HCT116 (cell line): ENCODE results near the gene MLLT11. TPM values are rescaled to one million over a fixed set of nuclear protein-coding genes. Genes with fewer than 3 reads are reported as not detected.
A peak's percentile ranks its signal among the peaks of the same experiment; 100 is the strongest.

ENCODE experiments used
- ATAC-seq: fragments of 200-7000 bp; cut with Tn5 transposase; 2 replicates; pipeline ENCODE4 v1.9.1; 2020; ENCODE audit warnings: mild to moderate bottlenecking, moderate library complexity
- BruUV-seq: library from RNA; stranded (reverse); fragments of 400-500 nt; replicated peaks from 2 replicates; lab custom pipeline; 2021; lab: Mats Ljungman, UMichigan
- CTCF ChIA-PET: fragments of 300-600 bp; sonication (Branson Sonifier 250); formaldehyde crosslinking; loops from one replicate; lab custom pipeline; 2021; ENCODE audit warnings: antibody characterized with exemption; lab: Charles Lee
- POLR2A ChIA-PET: fragments of 300-600, 350-600 bp; sonication (Branson Sonifier 250); formaldehyde crosslinking; loops from one replicate; lab custom pipeline; 2021; ENCODE audit warnings: antibody characterized with exemption; lab: Charles Lee
- RAD21 ChIA-PET, 2 experiments: fragments of 300-600 bp; sonication (Branson Sonifier 250); formaldehyde crosslinking; loops; one replicate each; lab custom pipeline; 2023; ENCODE audit warnings: low total read pairs in 2 of 2; ENCODE audit not compliant: uncharacterized antibody in 2 of 2, unreplicated experiment in 2 of 2, low non-redundant PET in 1 of 2; lab: Charles Lee
- DNase-seq: peaks from one replicate; pipeline ENCODE4 v3.0.0-alpha.2; 2010; ENCODE audit warnings: low read depth, low spot score
- H2AFZ ChIP-seq: fragments of 200-600 bp; shearing (Covaris generic), sonication (generic); 2 replicates; pipeline ENCODE4 v1.6.1; 2017; ENCODE audit warnings: low read depth, mixed run types, mixed read lengths, antibody characterized with exemption, low read length; ENCODE audit not compliant: poor library complexity, severe bottlenecking
- H3K27ac ChIP-seq: 2 replicates; pipeline ENCODE4 v1.5.1; 2012; ENCODE audit warnings: low read depth, low read length
- H3K27me3 ChIP-seq: fragments of 200-600 bp; sonication (generic); 2 replicates; pipeline ENCODE4 v1.6.1; 2016; ENCODE audit warnings: mixed run types, low read length, mixed read lengths; ENCODE audit not compliant: insufficient read depth
- H3K36me3 ChIP-seq, 2 experiments: fragments of 200-500 bp in 1 of 2; fragments of 200-600 bp in 1 of 2; sonication (Bioruptor generic) in 1 of 2; sonication (generic) in 1 of 2; 2 replicates each; pipeline versions ENCODE4 v1.5.1 to v1.6.1; 2014 to 2016; ENCODE audit warnings: low read length in 2 of 2, inconsistent platforms in 1 of 2, mixed read lengths in 1 of 2, mixed run types in 1 of 2; ENCODE audit not compliant: insufficient read depth in 2 of 2, control insufficient read depth in 1 of 2
- H3K4me1 ChIP-seq, 2 experiments: fragments of 200-600 bp in 1 of 2; sonication (generic) in 1 of 2; 2 replicates each; pipeline versions ENCODE4 v1.5.1 to v1.6.1; 2012 to 2017; ENCODE audit warnings: low read length in 2 of 2, inconsistent platforms in 1 of 2, mild to moderate bottlenecking in 1 of 2, mixed read lengths in 1 of 2, mixed run types in 1 of 2, moderate library complexity in 1 of 2; ENCODE audit not compliant: insufficient read depth in 2 of 2, control insufficient read depth in 1 of 2
- H3K4me2 ChIP-seq: fragments of 200-600 bp; sonication (generic); 2 replicates; pipeline ENCODE4 v1.6.1; 2017; ENCODE audit warnings: mixed run types, low read length, mixed read lengths
- H3K4me3 ChIP-seq, 2 experiments: fragments of 200-600 bp in 1 of 2; sonication (generic) in 1 of 2; replicated peaks in 1 of 2; 2 replicates each; pipeline ENCODE4 v1.5.1; 2011 to 2016; ENCODE audit warnings: low read length in 2 of 2, control low read depth in 1 of 2, low read depth in 1 of 2, mild to moderate bottlenecking in 1 of 2, mixed read lengths in 1 of 2, mixed run types in 1 of 2
- H3K79me2 ChIP-seq: fragments of 200-600 bp; sonication (generic); 2 replicates; pipeline ENCODE4 v1.6.1; 2017; ENCODE audit warnings: mild to moderate bottlenecking, mixed run types, low read length, moderate library complexity, mixed read lengths; ENCODE audit not compliant: insufficient read depth
- H3K9ac ChIP-seq: fragments of 200-600 bp; sonication (generic); 2 replicates; pipeline ENCODE4 v1.6.1; 2016; ENCODE audit warnings: low read length, mixed read lengths
- H3K9me2 ChIP-seq: fragments of 200-600 bp; sonication (generic), shearing (Covaris generic); 2 replicates; pipeline ENCODE4 v1.6.1; 2017; ENCODE audit warnings: mixed run types, mild to moderate bottlenecking, moderate library complexity; ENCODE audit not compliant: insufficient read depth
- H3K9me3 ChIP-seq, 2 experiments: fragments of 200-500 bp in 1 of 2; fragments of 200-600 bp in 1 of 2; sonication (Bioruptor generic) in 1 of 2; sonication (generic) in 1 of 2; 2 replicates each; pipeline ENCODE4 v1.6.1; 2014 to 2017; ENCODE audit warnings: low read length in 2 of 2, mixed read lengths in 2 of 2, inconsistent platforms in 1 of 2, low read depth in 1 of 2, mild to moderate bottlenecking in 1 of 2, mixed run types in 1 of 2, moderate library complexity in 1 of 2; ENCODE audit not compliant: control insufficient read depth in 1 of 2, insufficient read depth in 1 of 2
- H4K20me1 ChIP-seq: fragments of 200-600 bp; sonication (generic), shearing (Covaris generic); 2 replicates; pipeline ENCODE4 v1.6.1; 2017; ENCODE audit warnings: mixed run types, mild to moderate bottlenecking, moderate library complexity; ENCODE audit not compliant: insufficient read depth
- CEBPB ChIP-seq: IDR thresholded peaks from 2 replicates; pipeline ENCODE4 v1.6.1; 2012; ENCODE audit warnings: low read depth
- POLR2A ChIP-seq: IDR thresholded peaks from 2 replicates; pipeline ENCODE4 v1.7.0; 2011; ENCODE audit warnings: borderline replicate concordance; ENCODE audit not compliant: insufficient read depth, insufficient read length; ENCODE audit errors: extremely low read depth
- RAD21 ChIP-seq: IDR thresholded peaks from 2 replicates; pipeline ENCODE4 v1.6.1; 2012; ENCODE audit warnings: low read depth, mild to moderate bottlenecking
- SRF ChIP-seq: IDR thresholded peaks from 2 replicates; pipeline ENCODE4 v1.6.1; 2012; ENCODE audit warnings: low read depth
- YY1 ChIP-seq: IDR thresholded peaks from 2 replicates; pipeline ENCODE4 v1.6.1; 2011; ENCODE audit warnings: low read length, low read depth, moderate library complexity, mild to moderate bottlenecking; ENCODE audit not compliant: insufficient replicate concordance; ENCODE audit errors: extremely low read depth
- ZNF274 ChIP-seq: fragments of 200-500 bp; sonication (Bioruptor generic); IDR thresholded peaks from 2 replicates; pipeline ENCODE4 v1.6.1; 2014; ENCODE audit warnings: mild to moderate bottlenecking, low read depth, low read length, inconsistent platforms
- intact Hi-C: fragments of 100-400 bp; cut with micrococcal nuclease; formaldehyde crosslinking; loops from 2 replicates; pipeline ENCODE4 v1.10.0; 2022
- total RNA-seq: library from RNA; stranded (reverse); gene quantifications from one replicate; pipeline ENCODE4 v1.2.1, GENCODE V29; 2021; ENCODE audit not compliant: unreplicated experiment

The MLLT11 gene
- total RNA-seq, 1 experiment from 2014 or later, result 0.17 TPM

DNA sequence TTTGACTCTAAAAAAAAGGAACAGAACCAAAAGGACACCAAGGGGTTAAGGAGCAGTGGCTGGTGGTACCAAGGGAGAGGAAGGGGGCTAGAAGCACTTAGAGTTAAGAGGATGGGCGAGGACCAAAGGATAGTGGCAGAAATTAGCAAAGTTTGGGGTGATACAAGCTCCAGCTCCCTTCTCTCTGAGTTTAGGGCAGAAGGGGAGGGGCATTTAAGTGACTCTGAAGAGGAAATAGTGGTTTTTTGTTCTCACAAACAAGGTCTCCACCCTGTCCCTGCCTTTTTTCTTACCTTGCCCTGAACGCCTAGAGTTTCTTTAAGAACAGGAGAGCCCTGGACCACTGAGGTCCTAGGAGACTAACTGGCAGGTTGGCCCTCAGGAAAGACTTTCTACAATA, 4.0 kb upstream of the MLLT11 start:
- no peak overlapping the region for H3K27ac ChIP-seq
- no peaks in the 10 kb centered on the region; the same call in 1 of the 2 replicates for H4K20me1 ChIP-seq
- RAD21 ChIA-PET, result no interaction called here
- no peak overlapping the region for H3K4me2 ChIP-seq
- H3K9me3 ChIP-seq, result no peaks in the 10 kb centered on the region
- H3K79me2 ChIP-seq, result peaks cover 47% of the 10 kb centered on the region
- no peak for TF ChIP-seq POLR2A
- TF ChIP-seq CEBPB, result no peak
- no peak for TF ChIP-seq RAD21
- intact Hi-C loops, result loop anchor here (5.0 kb wide), 1 partner anchor 34 kb away; no protein-coding TSS in a partner anchor
- H3K36me3 ChIP-seq, result peaks cover 24 to 48% of the 10 kb centered on the region in 2 experiments
- no peak for ATAC-seq
- no TSS peak for BruUV-seq
- H3K9ac ChIP-seq, result no peak overlapping the region
- no peak for DNase-seq
- no peak overlapping the region for H3K4me3 ChIP-seq
- POLR2A ChIA-PET, result no interaction called here
- H2AFZ ChIP-seq, result no peak overlapping the region
- H3K27me3 ChIP-seq, result no peaks in the 10 kb centered on the region
- no peaks in the 10 kb centered on the region for H3K9me2 ChIP-seq
- H3K4me1 ChIP-seq, result peaks cover 18 to 41% of the 10 kb centered on the region in 2 experiments
- CTCF ChIA-PET, result no interaction called here

GRCh38 chr1:151058692-151059091, 1.5 kb upstream of the MLLT11 start:
- H3K36me3 ChIP-seq, result peaks cover 16 to 32% of the 10 kb centered on the region in 2 experiments
- no TSS peak for BruUV-seq
- peak; percentile 31 for ATAC-seq
- peak overlapping the region; percentile 70 to 96 for H3K4me3 ChIP-seq
- H3K9ac ChIP-seq, result peak overlapping the region; percentile 90
- no peaks in the 10 kb centered on the region; the same call in 1 of the 2 replicates for H4K20me1 ChIP-seq
- no peaks in the 10 kb centered on the region for H3K27me3 ChIP-seq
- no peaks in the 10 kb centered on the region for H3K9me3 ChIP-seq
- peaks cover 47% of the 10 kb centered on the region for H3K79me2 ChIP-seq
- ChIA-PET CTCF (interaction anchor here (1.2 kb wide), 2 partner anchors 7 to 41 kb away, joined by 3 to 4 read pairs; no protein-coding TSS in a partner anchor), RAD21 (no interaction called here), POLR2A (interaction anchor here (1.2 kb wide), 1 partner anchor 12 kb away, joined by 3 read pairs; no protein-coding TSS in a partner anchor)
- intact Hi-C loops, result loop anchor here (5.0 kb wide), 1 partner anchor 36 kb away; no protein-coding TSS in a partner anchor
- no peak for TF ChIP-seq ZNF274
- no peak for TF ChIP-seq YY1
- TF ChIP-seq RAD21, result no peak
- TF ChIP-seq SRF, result no peak
- no peak for DNase-seq
- peak overlapping the region; percentile 90 for H3K27ac ChIP-seq
- no peak overlapping the region for H2AFZ ChIP-seq
- no peaks in the 10 kb centered on the region for H3K9me2 ChIP-seq
- H3K4me2 ChIP-seq, result peak overlapping the region; percentile 76
- peaks cover 18 to 41% of the 10 kb centered on the region in 2 experiments for H3K4me1 ChIP-seq
